Colon (tissue), 2 donors: ENCODE measurements around the gene TXNRD2.

Source experiments
- FAIRE-seq: peaks from 2 replicates; lab custom pipeline; 2012; peaks lifted over from hg19 to GRCh38; lab: Jason Lieb, UNC
- donor health status: control.
- donor health status: control.

Gene TXNRD2

GRCh38 chr22:19904935-19905334 is 36.7 kb downstream of the TXNRD2 start:
- no peak for FAIRE-seq

GRCh38 chr22:19904174-19904856 is 37.3 kb downstream of the TXNRD2 start:
- no peak for FAIRE-seq

- no peak for FAIRE-seq
These were observed 38.1 kb downstream of the TXNRD2 start for GRCh38 chr22:19903513-19903912.

GRCh38 chr22:19903031-19903430 is 38.6 kb downstream of the TXNRD2 start:
- no peak for FAIRE-seq

GRCh38 chr22:19902245-19902715 is 39.3 kb downstream of the TXNRD2 start:
- no peak for FAIRE-seq

GRCh38 chr22:19901577-19902244 is 39.9 kb downstream of the TXNRD2 start:
- no peak for FAIRE-seq

GRCh38 chr22:19900707-19901436 is 40.7 kb downstream of the TXNRD2 start:
- no peak for FAIRE-seq

GRCh38 chr22:19898831-19899567 is 42.6 kb downstream of the TXNRD2 start:
- FAIRE-seq = no peak

- no peak for FAIRE-seq
These were observed 43.5 kb downstream of the TXNRD2 start for GRCh38 chr22:19898145-19898544.

GRCh38 chr22:19897726-19898125 is 43.9 kb downstream of the TXNRD2 start:
- FAIRE-seq = no peak

- no peak for FAIRE-seq
These were observed 44.8 kb downstream of the TXNRD2 start for GRCh38 chr22:19896665-19897355.

GRCh38 chr22:19895160-19895849 is 46.3 kb downstream of the TXNRD2 start:
- FAIRE-seq = no peak

GRCh38 chr22:19893363-19893762 is 48.3 kb downstream of the TXNRD2 start:
- FAIRE-seq = no peak

- no peak for FAIRE-seq
These were observed 48.7 kb downstream of the TXNRD2 start for GRCh38 chr22:19892925-19893324.

- FAIRE-seq = no peak
These were observed 49.2 kb downstream of the TXNRD2 start for GRCh38 chr22:19892257-19892879.

- FAIRE-seq = no peak
These were observed 50.0 kb downstream of the TXNRD2 start for GRCh38 chr22:19891317-19892256.

- FAIRE-seq = no peak
These were observed 50.9 kb downstream of the TXNRD2 start for GRCh38 chr22:19890502-19891316.

- FAIRE-seq = no peak
These were observed 51.7 kb downstream of the TXNRD2 start for GRCh38 chr22:19889951-19890350.
